T-cell (primary cell): ENCODE measurements around the gene ANKRD40. TPM values are rescaled to one million over a fixed set of nuclear protein-coding genes. Genes with fewer than 3 reads are reported as not detected.

Experiments used
- ATAC-seq, 4 experiments: fragments of 200-7000 bp in 3 of 4; fragments of 150-1000 bp in 1 of 4; cut with Tn5 transposase; replicated peaks in 1 of 4; 1 replicate in 3 of 4; 2 replicates in 1 of 4; pipeline ENCODE4 v1.10.0; 2021; ENCODE audit warnings: moderate library complexity in 3 of 4, mild to moderate bottlenecking in 2 of 4, moderate number of reproducible peaks in 1 of 4
- CTCF ChIA-PET, 2 donors: fragments of 300-600 bp; sonication (Branson Sonifier 250); formaldehyde crosslinking; loops; one replicate each; lab custom pipeline; 2022; ENCODE audit warnings: antibody characterized with exemption in 2 of 2; lab: Charles Lee
- POLR2A ChIA-PET, 2 donors: fragments of 300-600 bp; sonication (Branson Sonifier 250); formaldehyde crosslinking; loops; one replicate each; lab custom pipeline; 2022; ENCODE audit warnings: antibody characterized with exemption in 2 of 2; lab: Charles Lee
- DNase-seq, 35 experiments: peaks; one replicate each; pipeline versions ENCODE4 v3.0.0 to v3.0.0-alpha.2; 2013 to 2023
- H3K27ac ChIP-seq: one replicate; pipeline ENCODE4 v1.5.1; 2013; ENCODE audit warnings: low read length
- H3K27me3 ChIP-seq, 2 experiments: replicated peaks in 1 of 2; 1 replicate in 1 of 2; 2 replicates in 1 of 2; pipeline versions ENCODE4 v1.6.1 to v1.7.0; 2013; ENCODE audit warnings: low read length in 1 of 2, mixed read lengths in 1 of 2; ENCODE audit not compliant: control insufficient read depth in 2 of 2, insufficient read depth in 2 of 2; ENCODE audit errors: extremely low read depth in 1 of 2
- H3K36me3 ChIP-seq, 2 donors: 1 replicate in 1 of 2; 2 replicates in 1 of 2; pipeline versions ENCODE4 v1.6.1 to v1.7.0; 2013; ENCODE audit warnings: low read length in 1 of 2; ENCODE audit not compliant: control insufficient read depth in 2 of 2, insufficient read depth in 1 of 2; ENCODE audit errors: extremely low read depth in 1 of 2
- H3K4me1 ChIP-seq, 2 experiments: 1 replicate in 1 of 2; 2 replicates in 1 of 2; pipeline versions ENCODE4 v1.6.1 to v1.7.0; 2013; ENCODE audit warnings: low read length in 2 of 2, mixed read lengths in 1 of 2; ENCODE audit not compliant: insufficient read depth in 2 of 2, control insufficient read depth in 1 of 2; ENCODE audit errors: extremely low read depth in 1 of 2
- H3K4me3 ChIP-seq, 2 donors: 1 replicate in 1 of 2; 2 replicates in 1 of 2; pipeline versions ENCODE4 v1.5.1 to v1.7.0; 2013; ENCODE audit warnings: mild to moderate bottlenecking in 2 of 2, low read length in 1 of 2, moderate library complexity in 1 of 2; ENCODE audit not compliant: control insufficient read depth in 1 of 2; ENCODE audit errors: extremely low read depth in 1 of 2
- H3K9me3 ChIP-seq: 2 replicates; pipeline ENCODE4 v1.7.0; 2013
- H3K27ac Mint-ChIP-seq, 2 donors: one replicate each; pipeline ENCODE4 v1.8.0; 2020 to 2021; ENCODE audit warnings: mild to moderate bottlenecking in 2 of 2, mixed read lengths in 2 of 2
- H3K27me3 Mint-ChIP-seq, 2 donors: one replicate each; pipeline ENCODE4 v1.8.0; 2021 to 2022; ENCODE audit warnings: mixed read lengths in 2 of 2
- H3K36me3 Mint-ChIP-seq: one replicate; pipeline ENCODE4 v1.8.0; 2021; ENCODE audit warnings: mixed read lengths
- H3K4me1 Mint-ChIP-seq, 3 donors: one replicate each; pipeline ENCODE4 v1.8.0; 2020 to 2022; ENCODE audit warnings: mixed read lengths in 3 of 3, mild to moderate bottlenecking in 1 of 3
- H3K4me3 Mint-ChIP-seq, 3 donors: one replicate each; pipeline ENCODE4 v1.8.0; 2020 to 2022; ENCODE audit warnings: mild to moderate bottlenecking in 3 of 3, mixed read lengths in 3 of 3, moderate library complexity in 3 of 3
- H3K9me3 Mint-ChIP-seq, 3 donors: one replicate each; pipeline ENCODE4 v1.8.0; 2020 to 2022; ENCODE audit warnings: mixed read lengths in 3 of 3
- WGBS: methylation state at CpG from one replicate; pipeline ENCODE4 v1.1.5; 2013; ENCODE audit warnings: missing lambda C conversion rate; ENCODE audit not compliant: insufficient coverage; 5-methylcytosine and 5-hydroxymethylcytosine counted together
- total RNA-seq, 35 experiments: library from RNA in 6 of 35; stranded (reverse) in 6 of 35; fragments of 120-200 nt in 1 of 35; gene quantifications; one replicate each; pipeline versions ENCODE4 v1.2.1 to v1.2.4 and lab custom pipeline; 2013 to 2026

ANKRD40 gene
- total RNA-seq, 5 donors from 2014 or later (not counting 1 experiment from before 2014, with no cell fraction given), result 30.3 to 37.6 (median 34.5) TPM

DNA sequence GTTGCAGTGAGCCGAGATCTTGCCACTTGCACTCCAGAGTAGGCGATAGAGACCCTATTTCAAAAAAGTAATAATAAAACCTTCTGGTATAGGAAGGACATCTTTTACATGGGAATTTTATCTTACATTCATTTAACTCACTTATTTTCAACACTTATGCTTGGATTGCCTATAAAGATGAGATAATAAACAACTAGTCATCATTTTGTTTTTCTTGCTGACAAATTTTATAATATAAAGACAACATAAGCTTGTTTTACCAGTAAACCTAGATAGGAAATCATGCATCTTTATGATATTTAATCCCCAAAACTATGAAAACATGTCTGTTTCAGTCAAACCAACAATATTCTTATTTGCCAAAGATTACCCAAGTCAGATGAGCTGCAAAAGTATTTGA lies 56.1 kb downstream of the ANKRD40 start:
- WGBS, result no CpG with 5 or more reads among the region's 2 CpGs
- Histone ChIP-seq H3K4me1 (no peaks in the 10 kb centered on the region), H3K4me3 (no peak overlapping the region), H3K27me3 (peaks cover 0 to 9% of the 10 kb centered on the region in 2 experiments), H3K27ac (no peak overlapping the region), H3K36me3 (no peaks in the 10 kb centered on the region), H3K9me3 (no peaks in the 10 kb centered on the region)
- no peak overlapping the region for H3K4me3 Mint-ChIP-seq
- ChIA-PET CTCF (interaction anchor here in 1 of 2 donors (0.7 kb wide), 1 partner anchor 18 kb away, joined by 3 read pairs; no protein-coding TSS in a partner anchor), POLR2A (no interaction called here)
- H3K27ac Mint-ChIP-seq, result no peak overlapping the region
- ATAC-seq (no peak), DNase-seq (no peak)
- H3K4me1 Mint-ChIP-seq, result no peaks in the 10 kb centered on the region
- peaks cover 3 to 5% of the 10 kb centered on the region in 2 donors for H3K27me3 Mint-ChIP-seq
- no peaks in the 10 kb centered on the region for H3K36me3 Mint-ChIP-seq
- peaks cover 0 to 5% (median 0%) of the 10 kb centered on the region in 3 donors for H3K9me3 Mint-ChIP-seq

DNA sequence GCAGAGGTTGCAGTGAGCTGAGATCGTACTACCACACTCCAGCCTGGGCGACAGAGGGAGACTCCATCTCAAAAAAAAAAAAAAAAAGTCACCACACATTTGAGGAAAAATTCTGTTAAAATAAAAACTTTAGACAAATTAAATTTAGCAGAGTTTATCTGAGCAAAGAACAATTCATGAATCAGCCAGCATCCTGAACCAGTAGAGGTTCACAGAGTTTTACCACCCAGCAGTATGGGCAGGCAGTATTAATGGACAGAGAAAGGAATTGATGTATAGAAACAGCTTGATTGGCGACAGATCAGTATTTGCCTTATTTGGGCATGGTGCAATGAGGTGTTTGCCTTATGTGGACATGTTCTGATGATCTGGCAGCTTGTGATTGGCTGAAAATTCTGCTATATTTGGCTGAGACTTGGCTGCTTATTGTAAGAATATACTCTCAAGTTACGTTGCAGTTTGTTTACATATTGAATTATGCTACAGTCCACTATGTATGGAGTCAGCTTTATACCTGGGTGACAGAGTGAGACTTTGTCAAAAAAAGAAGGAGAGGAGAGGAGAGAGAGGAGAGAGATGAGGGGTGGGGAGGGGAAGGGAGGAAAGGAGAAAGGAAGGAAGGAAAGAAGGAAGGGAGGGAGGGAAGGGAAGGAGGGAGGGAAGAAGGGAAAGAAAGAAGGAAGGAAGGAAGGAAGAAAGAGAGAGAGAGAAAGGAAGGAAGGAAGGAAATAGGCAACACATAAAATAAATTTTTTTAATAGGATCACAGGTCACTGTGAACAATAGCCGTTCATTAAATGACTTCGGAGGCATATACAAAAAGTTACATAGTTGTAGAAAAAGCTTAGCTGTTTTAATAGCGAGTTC lies 58.4 kb downstream of the ANKRD40 start:
- Histone ChIP-seq H3K9me3 (no peaks in the 10 kb centered on the region), H3K4me1 (no peaks in the 10 kb centered on the region), H3K27me3 (peaks cover 0 to 4% of the 10 kb centered on the region in 2 experiments), H3K27ac (no peak overlapping the region), H3K4me3 (no peak overlapping the region), H3K36me3 (no peaks in the 10 kb centered on the region)
- ChIA-PET CTCF (interaction anchor here (0.5 to 0.6 kb wide), 2 partner anchors 177 to 251 kb away, joined by 3 read pairs; no protein-coding TSS in a partner anchor), POLR2A (interaction anchor here in 1 of 2 donors (0.7 kb wide), 1 partner anchor 807 kb away, joined by 6 read pairs; no protein-coding TSS in a partner anchor)
- WGBS, result 74% methylated on average over 4 of the region's 7 CpGs
- no peak for DNase-seq
- Mint-ChIP-seq H3K27ac (no peak overlapping the region), H3K36me3 (no peaks in the 10 kb centered on the region), H3K9me3 (peaks cover 0 to 5% (median 0%) of the 10 kb centered on the region in 3 donors), H3K4me1 (no peaks in the 10 kb centered on the region), H3K4me3 (no peak overlapping the region), H3K27me3 (peaks cover 8 to 9% of the 10 kb centered on the region in 2 donors)
- ATAC-seq, result no peak

DNA sequence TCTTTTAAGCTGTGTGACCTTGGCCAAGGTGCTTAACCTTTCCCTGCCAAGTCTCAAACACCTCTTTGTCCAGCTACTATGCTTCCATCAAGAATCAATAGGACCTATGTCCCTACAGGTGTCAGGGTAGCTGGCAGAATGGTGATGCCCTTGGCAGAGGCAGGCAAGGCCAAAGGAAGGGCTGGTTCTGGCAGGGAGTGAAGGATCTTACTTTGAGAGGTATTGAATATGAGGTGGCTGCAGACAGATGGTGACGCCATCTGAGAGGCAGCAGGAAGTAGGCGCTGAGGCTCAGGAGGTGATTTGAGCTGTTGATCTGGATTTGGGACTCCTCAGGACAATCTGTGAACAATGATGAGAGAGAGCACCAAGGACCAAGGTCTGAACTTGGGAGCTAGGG lies 60.5 kb downstream of the ANKRD40 start:
- Mint-ChIP-seq H3K27me3 (peaks cover 14 to 15% of the 10 kb centered on the region in 2 donors), H3K36me3 (no peaks in the 10 kb centered on the region), H3K4me1 (no peaks in the 10 kb centered on the region), H3K27ac (no peak overlapping the region), H3K9me3 (peaks cover 0 to 5% (median 0%) of the 10 kb centered on the region in 3 donors), H3K4me3 (no peak overlapping the region)
- H3K4me3 ChIP-seq, result no peak overlapping the region
- ChIA-PET POLR2A (no interaction called here), CTCF (interaction anchor here (0.6 to 0.7 kb wide), 2 partner anchors 11 to 287 kb away, joined by 3 read pairs; no protein-coding TSS in a partner anchor)
- DNase-seq (no peak), ATAC-seq (no peak)
- peaks cover 0 to 18% of the 10 kb centered on the region in 2 experiments for H3K27me3 ChIP-seq
- no peaks in the 10 kb centered on the region for H3K4me1 ChIP-seq
- no peak overlapping the region for H3K27ac ChIP-seq
- WGBS, result 85% methylated on average over 2 of the region's 2 CpGs
- H3K9me3 ChIP-seq, result no peaks in the 10 kb centered on the region
- H3K36me3 ChIP-seq, result no peaks in the 10 kb centered on the region

DNA sequence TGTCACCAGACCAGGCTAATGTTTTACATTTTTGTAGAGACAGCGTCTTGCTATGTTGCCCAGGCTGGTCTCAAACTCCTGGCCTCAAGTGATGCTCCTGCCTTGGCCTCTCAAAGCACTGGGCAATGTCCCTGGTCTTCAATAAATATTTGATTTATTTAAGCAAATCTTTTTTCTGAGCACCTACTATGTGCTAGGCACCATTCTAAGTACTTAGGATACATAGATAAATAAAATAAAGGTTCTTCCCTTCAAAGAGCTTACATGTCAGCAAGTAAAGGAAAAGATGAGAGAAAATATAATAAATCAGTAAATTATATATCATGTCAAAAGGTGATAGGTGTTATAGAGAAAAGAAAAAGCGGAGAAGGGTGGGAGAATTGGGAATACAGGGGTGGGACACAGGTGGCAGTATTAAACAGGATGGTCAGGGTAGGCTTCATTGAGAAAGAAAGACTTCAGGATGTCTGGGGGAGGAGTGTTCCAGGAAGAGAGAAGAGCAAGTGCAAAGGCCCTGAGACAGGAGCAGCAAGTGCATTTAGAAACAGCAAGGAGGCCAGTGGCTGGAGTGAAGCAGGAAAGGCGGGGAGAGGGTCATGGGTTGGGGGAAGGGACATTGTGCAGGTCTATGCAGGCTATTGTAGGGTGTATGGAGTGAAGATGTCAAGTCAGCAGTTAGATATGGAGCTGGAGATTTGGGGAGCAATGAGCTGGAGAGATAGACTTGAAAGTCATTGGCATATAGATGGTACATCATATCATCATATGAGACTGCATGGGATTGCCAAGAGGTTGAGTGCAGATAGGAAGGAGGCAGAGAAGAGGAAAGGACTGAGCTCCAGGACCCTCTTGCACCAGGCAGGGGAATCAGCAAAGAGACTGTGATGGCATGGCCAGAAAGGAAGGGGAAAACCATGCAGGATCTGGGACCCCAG lies 61.7 kb downstream of the ANKRD40 start:
- Histone ChIP-seq H3K27ac (no peak overlapping the region), H3K9me3 (no peaks in the 10 kb centered on the region), H3K36me3 (no peaks in the 10 kb centered on the region), H3K4me1 (no peaks in the 10 kb centered on the region), H3K4me3 (no peak overlapping the region), H3K27me3 (peaks cover 0 to 25% of the 10 kb centered on the region in 2 experiments)
- POLR2A ChIA-PET, result no interaction called here
- Mint-ChIP-seq H3K27ac (no peak overlapping the region), H3K27me3 (peaks cover 14 to 21% of the 10 kb centered on the region in 2 donors), H3K4me1 (no peaks in the 10 kb centered on the region), H3K4me3 (no peak overlapping the region), H3K9me3 (no peaks in the 10 kb centered on the region), H3K36me3 (no peaks in the 10 kb centered on the region)
- WGBS, result 100% methylated on average over 2 of the region's 3 CpGs
- ATAC-seq, result no peak
- DNase-seq, result no peak
- CTCF ChIA-PET, result interaction anchor here in 1 of 2 donors (0.7 kb wide), 1 partner anchor 13 kb away, joined by 3 read pairs; no protein-coding TSS in a partner anchor

Other genes with a start within 250 kb of the ANKRD40 start
- gene CHAD, start 239.0 kb downstream of the ANKRD40 start, total RNA-seq, result not detected
- 10 to 100 TPM; 61.2 to 80.9 (median 73.2) TPM for gene RSAD1, start 229.1 kb downstream of the ANKRD40 start, total RNA-seq
- 1 to 10 TPM in 4 of 5 donors, under 1 TPM in 1; 0.92 to 6.9 (median 4.7) TPM for gene MYCBPAP, start 199.5 kb downstream of the ANKRD40 start, total RNA-seq
- under 1 TPM in 2 of 5 donors, not detected in 3; 0.08 to 0.44 TPM for gene EPN3, start 175.2 kb downstream of the ANKRD40 start, total RNA-seq
- 10 to 100 TPM in 4 of 5 donors, 1 to 10 TPM in 1; 8.9 to 25.7 (median 20.3) TPM for gene SPATA20, start 160.7 kb downstream of the ANKRD40 start, total RNA-seq
- gene CACNA1G, start 147.2 kb downstream of the ANKRD40 start, total RNA-seq, result not detected
- 1 to 10 TPM in 3 of 5 donors, under 1 TPM in 1, not detected in 1; 0.75 to 2.2 (median 1.5) TPM for gene ABCC3, start 73.0 kb downstream of the ANKRD40 start, total RNA-seq
- 100 to 1,000 TPM; 126 to 273 (median 232) TPM for gene LUC7L3, start 11.7 kb upstream of the ANKRD40 start, total RNA-seq
- gene ANKRD40CL, start 59.6 kb upstream of the ANKRD40 start, total RNA-seq, result not detected
- not detected for gene WFIKKN2, start 127.7 kb upstream of the ANKRD40 start, total RNA-seq
- gene TOB1, start 158.4 kb upstream of the ANKRD40 start, total RNA-seq, result 100 to 1,000 TPM in 2 of 5 donors, 10 to 100 TPM in 3; 75.4 to 310 (median 92.6) TPM